ENCODE measurements around the gene PTPN23.

DNA sequence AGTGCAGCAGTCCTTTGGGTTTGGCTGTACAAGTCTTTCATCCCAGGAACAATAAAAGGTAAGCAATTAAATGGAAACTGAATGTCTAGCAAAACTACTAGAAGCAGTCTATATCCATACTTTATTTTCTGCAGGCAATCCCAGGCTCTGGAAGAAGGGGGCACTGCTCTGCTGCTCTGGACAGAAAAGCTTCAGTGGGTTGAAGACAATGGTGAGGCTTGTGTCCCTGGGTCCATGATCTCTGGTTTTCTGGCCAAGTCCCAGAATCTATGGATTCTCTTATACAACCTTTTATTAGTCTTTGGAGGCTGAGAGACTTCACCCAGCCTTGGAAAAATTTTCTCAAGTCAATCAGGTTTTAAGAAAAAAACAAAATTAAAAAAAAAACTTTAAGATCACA is 59.3 kb downstream of the PTPN23 start:
- no peak for TF ChIP-seq POLR2A (IDR thresholded peaks at IDR 0.05)
- TF ChIP-seq, protein P1, sequence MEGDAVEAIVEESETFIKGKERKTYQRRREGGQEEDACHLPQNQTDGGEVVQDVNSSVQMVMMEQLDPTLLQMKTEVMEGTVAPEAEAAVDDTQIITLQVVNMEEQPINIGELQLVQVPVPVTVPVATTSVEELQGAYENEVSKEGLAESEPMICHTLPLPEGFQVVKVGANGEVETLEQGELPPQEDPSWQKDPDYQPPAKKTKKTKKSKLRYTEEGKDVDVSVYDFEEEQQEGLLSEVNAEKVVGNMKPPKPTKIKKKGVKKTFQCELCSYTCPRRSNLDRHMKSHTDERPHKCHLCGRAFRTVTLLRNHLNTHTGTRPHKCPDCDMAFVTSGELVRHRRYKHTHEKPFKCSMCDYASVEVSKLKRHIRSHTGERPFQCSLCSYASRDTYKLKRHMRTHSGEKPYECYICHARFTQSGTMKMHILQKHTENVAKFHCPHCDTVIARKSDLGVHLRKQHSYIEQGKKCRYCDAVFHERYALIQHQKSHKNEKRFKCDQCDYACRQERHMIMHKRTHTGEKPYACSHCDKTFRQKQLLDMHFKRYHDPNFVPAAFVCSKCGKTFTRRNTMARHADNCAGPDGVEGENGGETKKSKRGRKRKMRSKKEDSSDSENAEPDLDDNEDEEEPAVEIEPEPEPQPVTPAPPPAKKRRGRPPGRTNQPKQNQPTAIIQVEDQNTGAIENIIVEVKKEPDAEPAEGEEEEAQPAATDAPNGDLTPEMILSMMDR (IDR thresholded peaks at IDR 0.05): no peak

Measured in vagina (tissue), 2 donors.